Measurements from ENCODE around the gene SPATA2L. TPM values are rescaled to one million over a fixed set of nuclear protein-coding genes. Genes with fewer than 3 reads are reported as not detected.
"Not testable (repeated sequence)": the region's sequence is repeated elsewhere in the genome, so short reads cannot be mapped to it uniquely, and the experiment has no call there.

Gene SPATA2L
- total and polyA plus RNA-seq, 9 donors = 1.5 to 4.1 (median 2.6) TPM

- peak; percentile 75 for DNase-seq
- peaks cover 48% of the 10 kb centered on the region for H3K4me1 ChIP-seq (ENCODE audit: control insufficient read depth, insufficient read depth, low read length)
- H3K36me3 ChIP-seq (ENCODE audit: control insufficient read depth, insufficient read depth, low read length) = peaks cover 29% of the 10 kb centered on the region
- 75% methylated on average over 19 of the region's 19 CpGs for WGBS (ENCODE audit: insufficient coverage)
- peak overlapping the region; percentile 29 for H3K27ac ChIP-seq (ENCODE audit: low read length)
- H3K9me3 ChIP-seq (replicated peaks; ENCODE audit: control insufficient read depth, low read depth, low read length) = no peaks in the 10 kb centered on the region
- no peak overlapping the region for H3K4me3 ChIP-seq (ENCODE audit: low read length)
- H3K27me3 ChIP-seq (ENCODE audit: control insufficient read depth, insufficient read depth, low read length) = peaks cover 5% of the 10 kb centered on the region
These were observed 4.3 kb downstream of the SPATA2L start for GRCh38 chr16:89697161-89697615.

- no peaks in the 10 kb centered on the region for H3K9me3 ChIP-seq (replicated peaks; ENCODE audit: control insufficient read depth, low read depth, low read length)
- no peak overlapping the region for H3K27ac ChIP-seq (ENCODE audit: low read length)
- H3K36me3 ChIP-seq (ENCODE audit: control insufficient read depth, insufficient read depth, low read length) = peaks cover 34% of the 10 kb centered on the region
- H3K27me3 ChIP-seq (ENCODE audit: control insufficient read depth, insufficient read depth, low read length) = no peaks in the 10 kb centered on the region
- WGBS (ENCODE audit: insufficient coverage) = 31% methylated on average over 12 of the region's 18 CpGs
- H3K4me1 ChIP-seq (ENCODE audit: control insufficient read depth, insufficient read depth, low read length) = peaks cover 43% of the 10 kb centered on the region
- no peak overlapping the region for H3K4me3 ChIP-seq (ENCODE audit: low read length)
- no peak for DNase-seq
These were observed 4.8 kb downstream of the SPATA2L start for GRCh38 chr16:89696670-89697128.

DNA sequence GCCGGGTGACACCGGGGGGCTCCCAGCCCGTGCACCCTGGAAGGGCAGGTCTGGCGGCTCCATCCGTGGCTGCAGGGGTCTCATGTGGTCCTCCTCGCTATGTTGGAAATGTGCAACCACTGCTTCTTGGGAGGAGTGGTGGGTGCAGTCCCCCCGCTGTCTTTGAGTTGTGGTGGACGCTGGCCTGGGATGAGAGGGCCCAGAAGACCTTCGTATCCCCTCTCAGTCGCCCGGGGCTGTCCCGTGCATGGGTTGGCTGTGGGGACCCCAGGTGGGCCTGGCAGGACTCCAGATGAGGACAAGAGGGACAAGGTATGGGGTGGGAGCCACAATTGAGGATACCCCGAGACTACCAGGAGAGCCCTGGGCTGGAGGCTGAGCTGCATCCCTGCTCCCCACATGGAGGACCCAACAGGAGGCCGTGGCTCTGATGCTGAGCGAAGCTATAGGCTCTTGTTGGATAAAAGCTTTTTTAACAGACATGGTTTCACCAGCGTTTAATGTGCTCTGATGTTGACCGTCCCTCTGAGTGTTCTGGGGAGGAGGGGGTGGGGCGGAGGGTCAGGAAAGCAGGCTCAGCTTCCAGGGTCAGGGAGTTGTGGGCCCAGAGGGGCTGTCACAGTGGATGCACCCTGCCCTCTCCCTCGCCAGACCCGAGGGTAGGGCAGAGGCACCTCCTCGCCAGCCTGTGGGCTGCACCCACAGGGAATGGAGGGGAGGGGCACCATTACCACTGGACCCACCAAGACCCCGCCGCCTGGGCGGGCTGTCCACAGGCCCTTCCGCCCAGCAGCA is 5.4 kb downstream of the SPATA2L start:
- no peaks in the 10 kb centered on the region for H3K27me3 ChIP-seq (ENCODE audit: control insufficient read depth, insufficient read depth, low read length)
- H3K36me3 ChIP-seq (ENCODE audit: control insufficient read depth, insufficient read depth, low read length) = peaks cover 41% of the 10 kb centered on the region
- H3K27ac ChIP-seq (ENCODE audit: low read length) = no peak overlapping the region
- peaks cover 38% of the 10 kb centered on the region for H3K4me1 ChIP-seq (ENCODE audit: control insufficient read depth, insufficient read depth, low read length)
- DNase-seq = no peak
- WGBS (ENCODE audit: insufficient coverage) = 69% methylated on average over 23 of the region's 25 CpGs
- no peaks in the 10 kb centered on the region for H3K9me3 ChIP-seq (replicated peaks; ENCODE audit: control insufficient read depth, low read depth, low read length)
- no peak overlapping the region for H3K4me3 ChIP-seq (ENCODE audit: low read length)

- WGBS (ENCODE audit: insufficient coverage) = 84% methylated on average over 27 of the region's 31 CpGs
- no peaks in the 10 kb centered on the region for H3K9me3 ChIP-seq (replicated peaks; ENCODE audit: control insufficient read depth, low read depth, low read length)
- no peak overlapping the region for H3K27ac ChIP-seq (ENCODE audit: low read length)
- H3K4me3 ChIP-seq (ENCODE audit: low read length) = no peak overlapping the region
- peaks cover 47% of the 10 kb centered on the region for H3K36me3 ChIP-seq (ENCODE audit: control insufficient read depth, insufficient read depth, low read length)
- peaks cover 30% of the 10 kb centered on the region for H3K4me1 ChIP-seq (ENCODE audit: control insufficient read depth, insufficient read depth, low read length)
- no peaks in the 10 kb centered on the region for H3K27me3 ChIP-seq (ENCODE audit: control insufficient read depth, insufficient read depth, low read length)
- DNase-seq = no peak
These were observed 6.2 kb downstream of the SPATA2L start for GRCh38 chr16:89695086-89695874.

GRCh38 chr16:89694784-89695085 is 6.8 kb downstream of the SPATA2L start:
- Histone ChIP-seq H3K36me3 (ENCODE audit: control insufficient read depth, insufficient read depth, low read length) (peaks cover 52% of the 10 kb centered on the region), H3K4me1 (ENCODE audit: control insufficient read depth, insufficient read depth, low read length) (peaks cover 25% of the 10 kb centered on the region)
- 89% methylated on average over 9 of the region's 23 CpGs for WGBS (ENCODE audit: insufficient coverage)
- H3K4me3 ChIP-seq (ENCODE audit: low read length); H3K27me3 ChIP-seq (ENCODE audit: control insufficient read depth, insufficient read depth, low read length); DNase-seq; H3K9me3 ChIP-seq (replicated peaks; ENCODE audit: control insufficient read depth, low read depth, low read length); H3K27ac ChIP-seq (ENCODE audit: low read length): not testable (repeated sequence)

GRCh38 chr16:89693931-89694783 is 7.3 kb downstream of the SPATA2L start:
- Histone ChIP-seq H3K27me3 (ENCODE audit: control insufficient read depth, insufficient read depth, low read length) (no peaks in the 10 kb centered on the region), H3K4me1 (ENCODE audit: control insufficient read depth, insufficient read depth, low read length) (peaks cover 23% of the 10 kb centered on the region), H3K9me3 (replicated peaks; ENCODE audit: control insufficient read depth, low read depth, low read length) (no peaks in the 10 kb centered on the region), H3K4me3 (ENCODE audit: low read length) (no peak overlapping the region), H3K36me3 (ENCODE audit: control insufficient read depth, insufficient read depth, low read length) (peaks cover 52% of the 10 kb centered on the region), H3K27ac (ENCODE audit: low read length) (no peak overlapping the region)
- no peak for DNase-seq
- WGBS (ENCODE audit: insufficient coverage) = 82% methylated on average over 32 of the region's 32 CpGs

GRCh38 chr16:89693289-89693731 is 8.2 kb downstream of the SPATA2L start:
- peaks cover 23% of the 10 kb centered on the region for H3K4me1 ChIP-seq (ENCODE audit: control insufficient read depth, insufficient read depth, low read length)
- no peak for DNase-seq
- H3K27me3 ChIP-seq (ENCODE audit: control insufficient read depth, insufficient read depth, low read length) = no peaks in the 10 kb centered on the region
- H3K36me3 ChIP-seq (ENCODE audit: control insufficient read depth, insufficient read depth, low read length) = peaks cover 52% of the 10 kb centered on the region
- no peaks in the 10 kb centered on the region for H3K9me3 ChIP-seq (replicated peaks; ENCODE audit: control insufficient read depth, low read depth, low read length)
- H3K4me3 ChIP-seq (ENCODE audit: low read length) = no peak overlapping the region
- WGBS (ENCODE audit: insufficient coverage) = 86% methylated on average over 10 of the region's 11 CpGs
- no peak overlapping the region for H3K27ac ChIP-seq (ENCODE audit: low read length)

DNA sequence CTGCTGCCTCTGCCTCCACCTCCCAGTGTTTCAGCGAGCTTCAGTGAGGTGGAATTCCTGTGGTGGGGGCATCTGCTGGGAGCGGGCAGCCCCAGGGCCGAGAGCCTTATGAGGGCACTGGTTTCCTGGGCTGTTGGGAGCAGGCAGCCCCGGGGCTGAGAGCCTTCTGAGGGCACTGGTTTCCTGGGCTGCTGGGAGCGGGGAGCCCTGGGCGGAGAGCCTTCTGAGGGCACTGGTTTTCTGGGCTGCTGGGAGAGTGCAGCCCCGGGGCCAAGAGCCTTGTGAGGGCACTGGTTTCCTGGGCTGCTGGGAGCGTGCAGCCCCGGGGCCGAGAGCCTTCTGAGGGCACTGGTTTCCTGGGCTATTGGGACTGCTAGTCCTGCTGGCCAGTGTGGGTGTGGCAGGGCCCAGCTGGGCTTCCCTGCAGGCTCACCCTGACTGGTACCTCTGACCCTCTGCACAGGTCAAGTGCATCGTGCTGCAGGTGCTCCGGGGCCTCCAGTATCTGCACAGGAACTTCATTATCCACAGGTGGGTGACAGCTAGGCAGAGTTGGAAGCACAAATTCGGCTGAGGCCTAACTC is 9.4 kb downstream of the SPATA2L start:
- Histone ChIP-seq H3K27ac (ENCODE audit: low read length) (no peak overlapping the region), H3K36me3 (ENCODE audit: control insufficient read depth, insufficient read depth, low read length) (peaks cover 52% of the 10 kb centered on the region), H3K4me1 (ENCODE audit: control insufficient read depth, insufficient read depth, low read length) (peaks cover 19% of the 10 kb centered on the region), H3K4me3 (ENCODE audit: low read length) (no peak overlapping the region), H3K27me3 (ENCODE audit: control insufficient read depth, insufficient read depth, low read length) (no peaks in the 10 kb centered on the region), H3K9me3 (replicated peaks; ENCODE audit: control insufficient read depth, low read depth, low read length) (no peaks in the 10 kb centered on the region)
- no peak for DNase-seq
- 94% methylated on average over 9 of the region's 13 CpGs for WGBS (ENCODE audit: insufficient coverage)

- Histone ChIP-seq H3K27ac (ENCODE audit: low read length) (no peak overlapping the region), H3K4me1 (ENCODE audit: control insufficient read depth, insufficient read depth, low read length) (peaks cover 14% of the 10 kb centered on the region), H3K4me3 (ENCODE audit: low read length) (no peak overlapping the region), H3K36me3 (ENCODE audit: control insufficient read depth, insufficient read depth, low read length) (peaks cover 52% of the 10 kb centered on the region), H3K9me3 (replicated peaks; ENCODE audit: control insufficient read depth, low read depth, low read length) (no peaks in the 10 kb centered on the region), H3K27me3 (ENCODE audit: control insufficient read depth, insufficient read depth, low read length) (no peaks in the 10 kb centered on the region)
- 87% methylated on average over 12 of the region's 21 CpGs for WGBS (ENCODE audit: insufficient coverage)
- no peak for DNase-seq
These were observed 10.1 kb downstream of the SPATA2L start for GRCh38 chr16:89691231-89691985.
